HG02610 (cell line): ENCODE measurements around the gene LHX1.
A peak's percentile ranks its signal among the peaks of the same experiment; 100 is the strongest.

Source experiments
- ATAC-seq: cut with Tn5 transposase; IDR thresholded peaks from one replicate; pipeline ENCODE4 v1.9.1; 2021; ENCODE audit warnings: mild to moderate bottlenecking, moderate library complexity; ENCODE audit not compliant: unreplicated experiment

LHX1 gene

GRCh38 chr17:36937959-36938565 lies 787 bp downstream of the LHX1 start:
- ATAC-seq = no peak

GRCh38 chr17:36938566-36939051 lies 1.3 kb downstream of the LHX1 start:
- no peak for ATAC-seq

GRCh38 chr17:36939052-36939801 lies 2.0 kb downstream of the LHX1 start:
- no peak for ATAC-seq

DNA sequence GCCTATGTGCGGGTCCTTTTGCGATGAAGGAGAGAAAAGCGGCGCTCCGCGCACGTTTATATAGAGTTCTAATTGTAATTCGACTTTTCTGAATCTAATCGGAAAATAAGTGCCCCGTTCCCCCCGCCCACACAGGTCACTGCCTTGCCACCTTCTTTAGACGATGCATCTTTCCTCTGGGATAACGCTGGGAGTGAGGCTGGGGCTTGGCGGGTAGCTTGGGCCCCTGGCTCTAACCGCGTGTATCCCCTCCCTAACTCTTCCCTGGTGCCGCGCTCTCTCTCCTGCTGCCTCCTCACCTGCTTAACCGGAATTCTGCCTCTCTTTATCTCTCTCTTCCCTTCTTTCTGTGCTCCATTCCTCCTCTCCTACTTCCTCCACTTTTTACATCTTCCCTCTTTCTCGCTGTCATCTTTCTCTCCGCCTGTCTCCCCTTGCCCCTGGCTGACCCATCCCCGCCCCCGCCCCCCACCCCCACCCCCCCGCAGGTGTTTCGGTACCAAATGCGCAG lies 2.6 kb downstream of the LHX1 start:
- ATAC-seq = no peak

DNA sequence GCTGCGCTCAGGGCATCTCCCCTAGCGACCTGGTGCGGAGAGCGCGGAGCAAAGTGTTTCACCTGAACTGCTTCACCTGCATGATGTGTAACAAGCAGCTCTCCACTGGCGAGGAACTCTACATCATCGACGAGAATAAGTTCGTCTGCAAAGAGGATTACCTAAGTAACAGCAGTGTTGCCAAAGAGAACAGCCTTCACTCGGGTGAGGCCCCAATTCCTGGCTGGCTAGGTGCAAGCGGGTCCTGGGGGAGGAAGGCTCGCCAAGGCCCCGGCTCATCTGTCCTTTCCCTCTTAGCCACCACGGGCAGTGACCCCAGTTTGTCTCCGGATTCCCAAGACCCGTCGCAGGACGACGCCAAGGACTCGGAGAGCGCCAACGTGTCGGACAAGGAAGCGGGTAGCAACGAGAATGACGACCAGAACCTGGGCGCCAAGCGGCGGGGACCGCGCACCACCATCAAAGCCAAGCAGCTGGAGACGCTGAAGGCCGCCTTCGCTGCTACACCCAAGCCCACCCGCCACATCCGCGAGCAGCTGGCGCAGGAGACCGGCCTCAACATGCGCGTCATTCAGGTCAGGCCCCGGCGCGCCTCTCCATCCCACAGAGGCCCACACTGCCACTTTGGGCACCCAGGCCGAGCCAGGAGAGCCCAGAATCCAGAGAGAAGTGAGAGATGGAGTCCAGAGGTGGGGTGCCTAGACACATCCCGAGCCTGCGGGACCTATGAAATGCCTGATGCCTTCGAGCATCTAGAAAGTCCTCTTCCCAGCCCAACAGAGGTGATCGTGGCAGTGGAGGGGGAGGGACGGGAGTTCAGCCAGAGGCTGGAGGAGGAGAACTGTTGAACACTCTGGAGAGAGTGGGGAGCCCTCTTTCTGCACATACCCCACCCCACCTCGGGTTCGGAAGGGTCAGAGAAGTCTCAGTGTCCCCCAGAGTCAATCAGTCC lies 3.3 kb downstream of the LHX1 start:
- ATAC-seq = no peak

- no peak for ATAC-seq
These were observed 4.2 kb downstream of the LHX1 start for GRCh38 chr17:36941265-36942010.

- no peak for ATAC-seq
These were observed 4.8 kb downstream of the LHX1 start for GRCh38 chr17:36942019-36942599.

GRCh38 chr17:36942631-36943125 lies 5.4 kb downstream of the LHX1 start:
- no peak for ATAC-seq

DNA sequence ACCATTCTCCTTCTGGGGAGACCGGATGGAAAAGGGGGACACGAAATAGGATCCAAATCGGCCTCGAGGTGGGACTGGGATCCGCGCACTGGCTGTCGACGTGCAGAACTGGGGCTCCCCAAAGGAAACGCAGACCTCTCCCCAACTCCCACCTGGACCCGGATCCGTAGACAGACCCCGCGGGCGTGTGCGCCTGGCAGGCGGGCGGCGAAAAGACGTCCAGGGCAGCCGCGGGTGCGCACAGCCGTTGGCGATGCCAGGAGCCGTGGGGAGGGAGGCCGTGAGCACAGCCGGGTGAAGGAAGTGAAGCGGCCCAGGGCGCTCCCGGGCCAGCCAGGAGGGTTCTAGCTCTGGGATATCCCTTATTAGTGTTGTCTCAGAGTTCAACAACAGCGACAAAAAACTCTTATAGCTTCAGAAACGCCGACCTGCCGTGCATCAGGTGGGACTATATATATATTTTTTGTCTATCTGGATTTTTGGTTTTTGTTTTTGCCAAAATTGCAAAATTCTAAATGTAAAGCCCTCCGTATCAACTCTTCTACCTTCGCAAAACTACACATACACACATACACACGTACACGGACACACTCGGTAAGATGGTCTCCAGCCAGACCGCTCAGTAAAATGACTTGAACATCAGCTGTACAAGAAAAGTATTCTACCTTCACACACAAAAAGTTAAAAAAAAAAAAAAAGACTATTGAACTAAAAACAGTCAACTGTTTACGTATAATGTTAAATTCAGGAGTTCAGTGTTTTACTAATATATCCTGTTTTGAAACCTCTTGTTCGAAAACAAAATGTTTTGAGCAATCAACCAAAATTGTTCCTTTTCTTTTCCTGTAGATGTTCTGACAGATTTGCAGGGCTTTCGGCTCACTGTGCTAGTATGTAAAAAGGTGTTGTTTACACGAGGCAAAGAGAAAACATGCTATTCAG lies 6.2 kb downstream of the LHX1 start:
- no peak for ATAC-seq

DNA sequence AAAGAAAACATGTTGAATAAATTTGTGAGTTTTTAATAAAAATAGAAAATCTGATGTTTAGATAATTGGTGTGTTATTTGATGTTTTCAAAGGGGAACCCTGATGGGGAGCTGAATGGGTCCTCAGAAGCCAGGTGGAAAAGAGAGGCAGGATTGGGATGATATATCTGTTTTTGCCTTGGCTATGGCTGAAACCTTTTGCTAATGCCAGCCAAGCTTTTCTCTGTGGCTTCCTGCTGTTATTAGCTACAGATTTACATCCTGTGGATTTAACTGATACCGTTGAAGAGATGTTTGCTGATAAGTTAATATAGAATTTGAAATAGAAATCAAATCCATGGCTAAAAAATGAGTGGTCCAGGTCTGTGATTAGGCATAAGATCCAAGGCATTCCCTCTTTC lies 7.3 kb downstream of the LHX1 start:
- ATAC-seq = no peak

- no peak for ATAC-seq
These were observed 7.9 kb downstream of the LHX1 start for GRCh38 chr17:36945140-36945539.

- no peak for ATAC-seq
These were observed 8.9 kb downstream of the LHX1 start for GRCh38 chr17:36945959-36946725.

- no peak for ATAC-seq
These were observed 9.4 kb downstream of the LHX1 start for GRCh38 chr17:36946726-36947091.

DNA sequence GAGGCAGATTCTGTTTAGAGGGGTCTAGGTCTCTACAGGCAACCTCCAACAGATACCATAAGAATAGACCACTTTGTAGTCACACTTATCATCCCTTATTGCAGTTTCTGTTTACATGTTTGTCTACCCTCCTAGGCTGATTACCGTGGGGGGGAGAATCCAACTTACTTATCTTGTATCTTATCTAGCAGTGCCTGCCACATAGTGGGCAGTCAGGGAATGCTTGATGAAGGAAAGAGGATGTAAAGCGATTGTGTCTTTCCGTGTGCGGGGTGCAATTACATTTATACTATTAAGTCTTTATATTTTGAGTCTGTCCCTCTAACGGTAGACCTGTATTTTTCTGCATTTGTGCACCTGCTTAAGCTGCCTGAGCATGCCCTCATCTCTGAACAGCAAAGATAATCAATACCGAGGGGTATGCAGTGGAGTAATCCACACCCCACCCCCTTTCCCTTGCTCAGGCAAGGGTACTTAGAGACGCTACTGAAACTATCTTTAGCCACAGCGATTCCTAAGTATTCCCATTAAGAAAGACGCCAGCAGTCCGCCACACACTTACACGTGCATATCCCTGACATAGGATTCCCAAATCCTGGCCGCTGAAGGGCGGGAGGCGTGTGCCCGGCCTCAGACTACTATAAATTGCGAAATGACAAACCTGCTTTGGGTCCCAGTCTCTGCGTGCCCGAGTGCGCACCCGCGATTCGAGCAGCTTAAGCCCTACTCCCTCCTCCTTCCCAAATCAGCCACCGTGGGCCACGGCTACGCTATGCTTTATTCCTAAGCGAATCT lies 10.8 kb downstream of the LHX1 start:
- no peak for ATAC-seq

GRCh38 chr17:36948717-36949460 lies 11.6 kb downstream of the LHX1 start, which contains the start of gene AATF:
Gene AATF (plus strand): TSS chr17:36948954. CDS start chr17:36949126, 172 bp downstream.
- peak; percentile 92 for ATAC-seq

- no peak for ATAC-seq
These were observed 12.2 kb downstream of the LHX1 start for GRCh38 chr17:36949461-36949927.
